GM10248 (cell line): Measurements from ENCODE around the gene SIGLEC6.

ENCODE experiments used
- CTCF ChIA-PET: fragments of 300-600 bp; sonication (Branson Sonifier 250); formaldehyde crosslinking; extraction: SDS; loops from one replicate; lab custom pipeline; 2021; ENCODE audit warnings: antibody characterized with exemption; lab: Yijun Ruan, JAX
- POLR2A ChIA-PET: fragments of 350-650 bp; sonication (Branson Sonifier 250); formaldehyde crosslinking; extraction: SDS; loops from one replicate; lab custom pipeline; 2020; ENCODE audit warnings: antibody characterized with exemption; lab: Yijun Ruan, JAX
- DNase-seq: peaks from one replicate; pipeline ENCODE4 v3.0.0; 2012; ENCODE audit errors: extremely low spot score
- CTCF ChIP-seq: IDR thresholded peaks from 2 replicates; pipeline ENCODE4 v1.5.1; 2012; ENCODE audit warnings: mild to moderate bottlenecking, low read depth; ENCODE audit errors: extremely low read depth, missing control alignments, control extremely low read depth

The SIGLEC6 gene

GRCh38 chr19:51508059-51508733 lies 23.3 kb downstream of the SIGLEC6 start:
- TF ChIP-seq CTCF: no peak
- ChIA-PET CTCF (interaction anchor here (1.1 to 5.4 kb wide), 5 partner anchors 7 to 180 kb away, joined by 3 to 55 read pairs (median 4); no protein-coding TSS in a partner anchor), POLR2A (interaction anchor here (0.6 kb wide), 1 partner anchor 1189 kb away, joined by 5 read pairs; no protein-coding TSS in a partner anchor)
- no peak for DNase-seq

- ChIA-PET POLR2A (interaction anchor here (0.6 kb wide), 1 partner anchor 1189 kb away, joined by 5 read pairs; no protein-coding TSS in a partner anchor), CTCF (interaction anchor here (1.1 to 5.4 kb wide), 6 partner anchors 7 to 180 kb away, joined by 3 to 55 read pairs (median 4); no protein-coding TSS in a partner anchor)
- TF ChIP-seq CTCF: no peak
- no peak for DNase-seq
These were observed 23.8 kb downstream of the SIGLEC6 start for GRCh38 chr19:51507640-51508058.

- ChIA-PET CTCF (interaction anchor here (1.1 to 5.4 kb wide), 5 partner anchors 8 to 181 kb away, joined by 3 to 55 read pairs (median 4); no protein-coding TSS in a partner anchor), POLR2A (no interaction called here)
- no peak for DNase-seq
- no peak for TF ChIP-seq CTCF
These were observed 24.3 kb downstream of the SIGLEC6 start for GRCh38 chr19:51507192-51507591.

GRCh38 chr19:51505904-51506303 lies 25.6 kb downstream of the SIGLEC6 start:
- no peak for TF ChIP-seq CTCF
- POLR2A ChIA-PET: no interaction called here
- no peak for DNase-seq
- CTCF ChIA-PET: interaction anchor here (1.2 to 5.4 kb wide), 4 partner anchors 9 to 151 kb away, joined by 3 to 55 read pairs (median 5); no protein-coding TSS in a partner anchor

- no peak for DNase-seq
- no peak for TF ChIP-seq CTCF
- ChIA-PET CTCF (interaction anchor here (0.8 to 5.4 kb wide), 3 partner anchors 11 to 153 kb away, joined by 3 to 55 read pairs (median 3); no protein-coding TSS in a partner anchor), POLR2A (no interaction called here)
These were observed 27.6 kb downstream of the SIGLEC6 start for GRCh38 chr19:51503896-51504295.

GRCh38 chr19:51503286-51503817 lies 28.1 kb downstream of the SIGLEC6 start:
- TF ChIP-seq CTCF: no peak
- ChIA-PET POLR2A (no interaction called here), CTCF (interaction anchor here (1.0 to 5.4 kb wide), 2 partner anchors 12 to 154 kb away, joined by 3 to 55 read pairs; no protein-coding TSS in a partner anchor)
- no peak for DNase-seq
